CD8-positive, alpha-beta memory T cell (primary cell): ENCODE data around the gene DLG5. TPM values are rescaled to one million over a fixed set of nuclear protein-coding genes. Genes with fewer than 3 reads are reported as not detected.

Experiments used
- CTCF ChIA-PET: fragments of 350-600 bp; sonication (Branson Sonifier 250); formaldehyde crosslinking; loops from one replicate; lab custom pipeline; 2021; ENCODE audit warnings: antibody characterized with exemption; lab: Charles Lee
- POLR2A ChIA-PET: fragments of 350-600 bp; sonication (Branson Sonifier 250); formaldehyde crosslinking; loops from one replicate; lab custom pipeline; 2021; ENCODE audit warnings: antibody characterized with exemption; lab: Charles Lee
- DNase-seq, 5 donors: peaks; one replicate each; pipeline versions ENCODE4 v3.0.0 to v3.0.0-alpha.2; 2020 to 2022; ENCODE audit warnings: mixed read lengths in 1 of 5
- H3K27ac ChIP-seq: one replicate; pipeline ENCODE4 v1.7.0; 2013; ENCODE audit warnings: low read depth, mild to moderate bottlenecking, low read length, moderate library complexity
- H3K27me3 ChIP-seq: 2 replicates; pipeline ENCODE4 v1.7.0; 2013; ENCODE audit warnings: low read length, mild to moderate bottlenecking; ENCODE audit not compliant: insufficient read depth, poor library complexity, severe bottlenecking
- H3K36me3 ChIP-seq: 2 replicates; pipeline ENCODE4 v1.7.0; 2013; ENCODE audit warnings: mild to moderate bottlenecking, low read length, moderate library complexity; ENCODE audit not compliant: insufficient read depth
- H3K4me1 ChIP-seq: 2 replicates; pipeline ENCODE4 v1.7.0; 2013; ENCODE audit warnings: mild to moderate bottlenecking, low read length, moderate library complexity; ENCODE audit not compliant: insufficient read depth
- H3K4me3 ChIP-seq: 2 replicates; pipeline ENCODE4 v1.7.0; 2013; ENCODE audit warnings: mild to moderate bottlenecking, low read length
- H3K9me3 ChIP-seq: 2 replicates; pipeline ENCODE4 v1.7.0; 2013; ENCODE audit warnings: mild to moderate bottlenecking, low read length
- H3K27ac Mint-ChIP-seq, 8 donors: one replicate each; pipeline ENCODE4 v1.8.0; 2020 to 2021; ENCODE audit warnings: mixed read lengths in 8 of 8, mild to moderate bottlenecking in 6 of 8, inconsistent platforms in 3 of 8, moderate library complexity in 3 of 8
- H3K27me3 Mint-ChIP-seq, 2 donors: one replicate each; pipeline ENCODE4 v1.8.0; 2020 to 2021; ENCODE audit warnings: mixed read lengths in 2 of 2, mild to moderate bottlenecking in 1 of 2, moderate library complexity in 1 of 2
- H3K36me3 Mint-ChIP-seq, 3 donors: one replicate each; pipeline ENCODE4 v1.8.0; 2020 to 2021; ENCODE audit warnings: mixed read lengths in 3 of 3, inconsistent platforms in 1 of 3, mild to moderate bottlenecking in 1 of 3
- H3K4me1 Mint-ChIP-seq, 3 donors: one replicate each; pipeline ENCODE4 v1.8.0; 2020 to 2021; ENCODE audit warnings: mixed read lengths in 3 of 3, inconsistent platforms in 1 of 3, mild to moderate bottlenecking in 1 of 3
- H3K4me3 Mint-ChIP-seq, 7 donors: one replicate each; pipeline ENCODE4 v1.8.0; 2020 to 2021; ENCODE audit warnings: mixed read lengths in 7 of 7, mild to moderate bottlenecking in 6 of 7, moderate library complexity in 4 of 7, inconsistent platforms in 2 of 7
- H3K9me3 Mint-ChIP-seq, 5 donors: one replicate each; pipeline ENCODE4 v1.8.0; 2020 to 2022; ENCODE audit warnings: mixed read lengths in 5 of 5, mild to moderate bottlenecking in 3 of 5, moderate library complexity in 2 of 5, inconsistent platforms in 1 of 5
- polyA plus RNA-seq: library from polyadenylated mRNA; unstranded; fragments of 300-500 nt; fragmentation: Illumina TruSeq; gene quantifications from one replicate; pipeline ENCODE4 v1.2.3, GENCODE V29; 2021
- total RNA-seq, 2 experiments: library from RNA; stranded (reverse); gene quantifications; one replicate each; pipeline ENCODE4 v1.2.3, GENCODE V29; 2021

DLG5 gene
- total and polyA plus RNA-seq, 3 experiments from 2014 or later = 1.1 to 2.1 (median 1.7) TPM

GRCh38 chr10:77844177-77844576 lies 82.4 kb downstream of the DLG5 start:
- H3K27me3 ChIP-seq = no peaks in the 10 kb centered on the region

GRCh38 chr10:77843264-77843663 lies 83.3 kb downstream of the DLG5 start:
- DNase-seq = no peak

More at GRCh38 chr10:77844177-77844576, 82.4 kb downstream of the DLG5 start:
- no peaks in the 10 kb centered on the region for H3K36me3 ChIP-seq
- H3K4me1 ChIP-seq = peaks cover 3% of the 10 kb centered on the region
- H3K9me3 Mint-ChIP-seq = no peaks in the 10 kb centered on the region
- peak overlapping the region in 6 of 8 donors; percentile 25 to 92 (median 47) for H3K27ac Mint-ChIP-seq
- H3K4me3 ChIP-seq = no peak overlapping the region
- peaks cover 0 to 5% (median 4%) of the 10 kb centered on the region in 3 donors for H3K4me1 Mint-ChIP-seq
- DNase-seq = no peak
- H3K36me3 Mint-ChIP-seq = no peaks in the 10 kb centered on the region
- ChIA-PET POLR2A (no interaction called here), CTCF (no interaction called here)
- no peak overlapping the region for H3K4me3 Mint-ChIP-seq
- no peak overlapping the region for H3K27ac ChIP-seq
- H3K9me3 ChIP-seq = no peaks in the 10 kb centered on the region
- no peaks in the 10 kb centered on the region for H3K27me3 Mint-ChIP-seq

GRCh38 chr10:77842652-77843212 lies 83.8 kb downstream of the DLG5 start:
- Histone ChIP-seq H3K4me3 (no peak overlapping the region), H3K36me3 (no peaks in the 10 kb centered on the region), H3K27ac (no peak overlapping the region), H3K4me1 (peaks cover 3% of the 10 kb centered on the region), H3K9me3 (no peaks in the 10 kb centered on the region), H3K27me3 (no peaks in the 10 kb centered on the region)
- POLR2A ChIA-PET = no interaction called here
- Mint-ChIP-seq H3K27me3 (no peaks in the 10 kb centered on the region), H3K4me3 (peak overlapping the region in 1 of 7 donors; percentile 16), H3K27ac (peak overlapping the region in 7 of 8 donors; percentile 66 to 98 (median 85)), H3K9me3 (no peaks in the 10 kb centered on the region), H3K36me3 (no peaks in the 10 kb centered on the region), H3K4me1 (peaks cover 1 to 5% (median 5%) of the 10 kb centered on the region in 3 donors)
- DNase-seq = no peak
- CTCF ChIA-PET = no interaction called here

More at GRCh38 chr10:77843264-77843663, 83.3 kb downstream of the DLG5 start:
- Mint-ChIP-seq H3K27ac (peak overlapping the region in 5 of 8 donors; percentile 25 to 93 (median 84)), H3K36me3 (no peaks in the 10 kb centered on the region), H3K9me3 (no peaks in the 10 kb centered on the region), H3K4me3 (peak overlapping the region in 1 of 7 donors; percentile 68), H3K4me1 (peaks cover 0 to 5% (median 4%) of the 10 kb centered on the region in 3 donors), H3K27me3 (no peaks in the 10 kb centered on the region)
- no peak overlapping the region for H3K27ac ChIP-seq
- peaks cover 3% of the 10 kb centered on the region for H3K4me1 ChIP-seq
- H3K4me3 ChIP-seq = no peak overlapping the region
- no peaks in the 10 kb centered on the region for H3K9me3 ChIP-seq
- no peaks in the 10 kb centered on the region for H3K27me3 ChIP-seq
- no peaks in the 10 kb centered on the region for H3K36me3 ChIP-seq
- ChIA-PET POLR2A (no interaction called here), CTCF (no interaction called here)

- peaks cover 9% of the 10 kb centered on the region for H3K4me1 ChIP-seq
- Mint-ChIP-seq H3K36me3 (no peaks in the 10 kb centered on the region), H3K9me3 (no peaks in the 10 kb centered on the region), H3K27ac (peak overlapping the region in 5 of 8 donors; percentile 17 to 98 (median 80)), H3K4me1 (peaks cover 8 to 11% (median 11%) of the 10 kb centered on the region in 3 donors), H3K27me3 (no peaks in the 10 kb centered on the region), H3K4me3 (no peak overlapping the region)
- POLR2A ChIA-PET = no interaction called here
- H3K9me3 ChIP-seq = no peaks in the 10 kb centered on the region
- CTCF ChIA-PET = no interaction called here
- H3K27ac ChIP-seq = no peak overlapping the region
- H3K36me3 ChIP-seq = no peaks in the 10 kb centered on the region
- no peak for DNase-seq
- no peaks in the 10 kb centered on the region for H3K27me3 ChIP-seq
- H3K4me3 ChIP-seq = no peak overlapping the region
These were observed 84.7 kb downstream of the DLG5 start for GRCh38 chr10:77841711-77842375.

GRCh38 chr10:77840636-77841035 lies 85.9 kb downstream of the DLG5 start:
- peaks cover 15% of the 10 kb centered on the region for H3K4me1 ChIP-seq
- CTCF ChIA-PET = interaction anchor here (0.9 to 1.2 kb wide), 3 partner anchors 123 to 129 kb away, joined by 3 read pairs; no protein-coding TSS in a partner anchor
- Mint-ChIP-seq H3K36me3 (no peaks in the 10 kb centered on the region), H3K4me3 (no peak overlapping the region), H3K27me3 (no peaks in the 10 kb centered on the region), H3K4me1 (peaks cover 17 to 19% (median 18%) of the 10 kb centered on the region in 3 donors), H3K9me3 (no peaks in the 10 kb centered on the region), H3K27ac (peak overlapping the region in 4 of 8 donors; percentile 4 to 80 (median 38))
- POLR2A ChIA-PET = no interaction called here
- H3K4me3 ChIP-seq = no peak overlapping the region
- no peaks in the 10 kb centered on the region for H3K27me3 ChIP-seq
- H3K36me3 ChIP-seq = no peaks in the 10 kb centered on the region
- no peak overlapping the region for H3K27ac ChIP-seq
- no peak for DNase-seq
- no peaks in the 10 kb centered on the region for H3K9me3 ChIP-seq

GRCh38 chr10:77837925-77838595 lies 88.5 kb downstream of the DLG5 start:
- CTCF ChIA-PET = interaction anchor here (0.9 to 3.3 kb wide), 9 partner anchors 9 to 126 kb away, joined by 3 to 20 read pairs (median 3); no protein-coding TSS in a partner anchor
- Mint-ChIP-seq H3K27me3 (no peaks in the 10 kb centered on the region), H3K4me1 (peaks cover 17 to 29% (median 28%) of the 10 kb centered on the region in 3 donors), H3K4me3 (no peak overlapping the region), H3K36me3 (no peaks in the 10 kb centered on the region), H3K9me3 (no peaks in the 10 kb centered on the region), H3K27ac (peak overlapping the region in 7 of 8 donors; percentile 77 to 99 (median 92))
- no peaks in the 10 kb centered on the region for H3K27me3 ChIP-seq
- H3K27ac ChIP-seq = no peak overlapping the region
- no peak overlapping the region for H3K4me3 ChIP-seq
- POLR2A ChIA-PET = no interaction called here
- H3K36me3 ChIP-seq = no peaks in the 10 kb centered on the region
- H3K4me1 ChIP-seq = peaks cover 21% of the 10 kb centered on the region
- DNase-seq = no peak
- no peaks in the 10 kb centered on the region for H3K9me3 ChIP-seq

- no peak overlapping the region for H3K27ac ChIP-seq
- no peaks in the 10 kb centered on the region for H3K9me3 Mint-ChIP-seq
- H3K4me1 ChIP-seq = peaks cover 21% of the 10 kb centered on the region
- POLR2A ChIA-PET = no interaction called here
- H3K4me3 Mint-ChIP-seq = peak overlapping the region in 6 of 7 donors; percentile 15 to 82 (median 42)
- H3K27ac Mint-ChIP-seq = peak overlapping the region in 7 of 8 donors; percentile 77 to 99 (median 92)
- peak; percentile 37 to 76 (median 54) for DNase-seq
- H3K36me3 Mint-ChIP-seq = no peaks in the 10 kb centered on the region
- peaks cover 22 to 30% (median 30%) of the 10 kb centered on the region in 3 donors for H3K4me1 Mint-ChIP-seq
- H3K27me3 ChIP-seq = no peaks in the 10 kb centered on the region
- H3K36me3 ChIP-seq = no peaks in the 10 kb centered on the region
- CTCF ChIA-PET = interaction anchor here (0.6 to 3.3 kb wide), 9 partner anchors 10 to 125 kb away, joined by 3 to 20 read pairs (median 3); no protein-coding TSS in a partner anchor
- no peaks in the 10 kb centered on the region for H3K9me3 ChIP-seq
- no peaks in the 10 kb centered on the region for H3K27me3 Mint-ChIP-seq
- H3K4me3 ChIP-seq = no peak overlapping the region
These were observed 89.2 kb downstream of the DLG5 start for GRCh38 chr10:77837248-77837924.
